ENCODE results near the gene C2orf72.

The C2orf72 gene

DNA sequence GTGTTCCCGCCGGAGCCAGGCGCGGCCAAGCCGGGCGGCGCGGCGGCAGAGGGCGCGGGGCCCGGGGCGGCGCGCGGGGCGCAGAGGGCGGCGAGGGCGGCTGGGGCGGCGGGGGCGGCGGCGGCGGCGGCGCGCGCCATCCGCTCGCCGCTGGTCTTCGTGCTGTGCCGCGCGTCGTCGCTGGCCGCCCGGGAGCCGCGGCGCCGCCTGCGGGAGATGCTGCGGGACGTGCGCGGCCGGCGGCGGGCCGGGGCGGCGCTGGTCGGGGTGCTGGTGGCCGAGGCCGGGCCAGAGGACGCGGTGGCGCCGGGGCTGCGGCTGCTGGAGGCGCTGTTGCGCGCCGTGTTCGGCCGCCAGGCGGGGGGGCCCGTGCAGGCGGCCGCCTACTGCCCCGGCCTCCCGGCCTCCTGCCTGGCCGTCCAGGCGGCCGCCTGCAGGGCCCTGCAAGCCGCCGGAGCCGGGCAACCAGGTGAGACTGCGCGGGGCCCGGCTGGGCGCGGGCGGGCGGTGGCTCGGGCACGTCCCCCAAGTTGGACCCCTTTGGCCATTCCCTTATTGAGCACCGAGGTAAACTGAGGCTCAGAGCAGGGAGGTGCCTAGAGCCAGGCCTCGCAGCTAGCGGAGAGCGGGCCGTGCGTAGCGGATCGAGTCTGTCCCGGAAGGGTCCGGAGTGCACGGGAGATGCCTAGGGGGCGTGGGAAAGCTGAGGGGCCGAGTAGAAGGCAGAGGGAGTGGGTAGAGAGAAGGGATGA lies 584 bp downstream of the C2orf72 start:
- peaks cover 2% of the 10 kb centered on the region for H3K79me1 ChIP-seq (ENCODE audit: low read depth, low read length)
- H3K4me3 ChIP-seq (ENCODE audit: low read length in 2 of 2) = peak overlapping the region; percentile 47 to 81
- no peak overlapping the region for H4K8ac ChIP-seq (ENCODE audit: low read depth, low read length)
- no peak overlapping the region for H2BK120ac ChIP-seq (ENCODE audit: low read depth, low read length)
- H3K4me1 ChIP-seq (ENCODE audit: control insufficient read depth in 2 of 2, insufficient read depth in 1 of 2, low read depth in 1 of 2, low read length in 2 of 2) = no peaks in the 10 kb centered on the region
- H3K23ac ChIP-seq (ENCODE audit: low read depth, low read length, poor library complexity) = no peak overlapping the region
- H3K27ac ChIP-seq (replicated peaks; ENCODE audit: low read length) = no peak overlapping the region
- peaks cover 0 to 4% of the 10 kb centered on the region in 2 donors for H3K9me3 ChIP-seq (replicated peaks in 1 of 2; ENCODE audit: control insufficient read depth in 2 of 2, insufficient read depth in 1 of 2, low read depth in 1 of 2, low read length in 2 of 2)
- peak overlapping the region; percentile 85 for H2AFZ ChIP-seq (ENCODE audit: low read length)
- no peak overlapping the region for H4K91ac ChIP-seq (ENCODE audit: low read depth, low read length, poor library complexity)
- WGBS, 2 donors (ENCODE audit: extremely low coverage in 2 of 2, insufficient read length in 2 of 2, insufficient replicate concordance in 1 of 2) = no CpG with 5 or more reads among the region's 104 CpGs
- H3K18ac ChIP-seq (ENCODE audit: low read length) = peak overlapping the region; percentile 89
- H3K9ac ChIP-seq (ENCODE audit: low read depth, low read length, poor library complexity) = peak overlapping the region; percentile 70
- no peaks in the 10 kb centered on the region for H3K36me3 ChIP-seq (replicated peaks in 1 of 2; ENCODE audit: control insufficient read depth in 2 of 2, insufficient read depth in 2 of 2, low read length in 2 of 2)
- H3K4me2 ChIP-seq (ENCODE audit: insufficient read depth, low read length, poor library complexity, severe bottlenecking) = peak overlapping the region; percentile 83
- H2BK5ac ChIP-seq (ENCODE audit: low read length) = no peak overlapping the region
- no peak overlapping the region for H3K4ac ChIP-seq (ENCODE audit: low read length)
- H3K14ac ChIP-seq (ENCODE audit: low read length) = peak overlapping the region; percentile 71
- H2AK5ac ChIP-seq (ENCODE audit: low read depth, low read length) = no peak overlapping the region
- H3K27me3 ChIP-seq (ENCODE audit: control insufficient read depth in 3 of 3, insufficient read depth in 3 of 3, low read depth in 1 of 3, low read length in 3 of 3) = peaks cover 12 to 47% (median 47%) of the 10 kb centered on the region in 3 experiments
- DNase-seq (ENCODE audit: low spot score) = no peak
- H2BK12ac ChIP-seq (ENCODE audit: low read length) = peak overlapping the region; percentile 73
- no peak overlapping the region for H2BK15ac ChIP-seq (ENCODE audit: low read length)

DNA sequence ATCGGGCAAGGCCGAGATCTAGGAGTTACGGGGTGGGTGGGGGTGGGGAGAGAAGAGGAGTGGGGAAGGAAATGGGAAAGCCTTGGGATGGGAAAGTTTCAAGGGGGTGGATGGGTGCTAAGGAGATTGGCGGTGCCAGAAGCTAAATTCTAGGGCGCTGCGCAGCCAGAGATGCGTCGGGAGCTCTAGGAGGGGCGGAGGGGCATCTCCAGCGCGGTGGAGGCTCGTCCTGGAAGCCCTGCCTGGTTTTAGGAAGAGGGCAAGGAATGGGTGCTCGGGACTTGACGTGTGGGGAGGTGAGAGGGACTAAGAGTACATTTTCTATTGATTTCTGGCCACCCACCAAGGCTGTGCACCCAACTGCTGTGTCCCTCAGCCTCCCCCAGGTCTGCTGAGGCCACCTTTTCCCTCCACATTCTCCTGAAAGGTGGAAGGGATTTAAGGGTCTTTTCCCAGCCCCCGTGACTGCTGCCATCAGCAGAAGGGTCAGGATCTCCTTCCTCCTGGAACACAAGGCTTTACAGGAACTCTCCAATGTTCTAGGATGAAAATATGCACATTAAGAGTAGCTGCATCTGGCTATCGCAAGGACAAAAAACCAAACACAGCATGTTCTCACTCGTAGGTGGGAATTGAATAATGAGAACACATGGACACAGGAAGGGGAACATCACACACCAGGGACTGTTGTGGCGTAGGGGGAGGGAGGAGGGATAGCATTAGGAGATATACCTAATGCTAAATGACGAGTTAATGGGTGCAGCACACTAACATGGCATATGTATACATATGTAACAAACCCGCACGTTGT lies 1.4 kb downstream of the C2orf72 start:
- Histone ChIP-seq H3K4ac (ENCODE audit: low read length) (no peak overlapping the region), H2AK5ac (ENCODE audit: low read depth, low read length) (peak overlapping the region; percentile 56), H3K4me1 (ENCODE audit: control insufficient read depth in 2 of 2, insufficient read depth in 1 of 2, low read depth in 1 of 2, low read length in 2 of 2) (no peaks in the 10 kb centered on the region), H3K4me3 (ENCODE audit: low read length in 2 of 2) (peak overlapping the region in 1 of 2 donors; percentile 47), H3K79me1 (ENCODE audit: low read depth, low read length) (peaks cover 2% of the 10 kb centered on the region), H2BK120ac (ENCODE audit: low read depth, low read length) (no peak overlapping the region), H2BK15ac (ENCODE audit: low read length) (no peak overlapping the region), H2BK12ac (ENCODE audit: low read length) (no peak overlapping the region), H3K23ac (ENCODE audit: low read depth, low read length, poor library complexity) (no peak overlapping the region), H3K9me3 (replicated peaks in 1 of 2; ENCODE audit: control insufficient read depth in 2 of 2, insufficient read depth in 1 of 2, low read depth in 1 of 2, low read length in 2 of 2) (peaks cover 0 to 4% of the 10 kb centered on the region in 2 donors), H3K18ac (ENCODE audit: low read length) (no peak overlapping the region), H2BK5ac (ENCODE audit: low read length) (no peak overlapping the region), H3K36me3 (replicated peaks in 1 of 2; ENCODE audit: control insufficient read depth in 2 of 2, insufficient read depth in 2 of 2, low read length in 2 of 2) (no peaks in the 10 kb centered on the region), H3K9ac (ENCODE audit: low read depth, low read length, poor library complexity) (peak overlapping the region; percentile 70), H4K91ac (ENCODE audit: low read depth, low read length, poor library complexity) (no peak overlapping the region), H4K8ac (ENCODE audit: low read depth, low read length) (no peak overlapping the region), H3K27ac (replicated peaks; ENCODE audit: low read length) (no peak overlapping the region), H3K27me3 (ENCODE audit: control insufficient read depth in 3 of 3, insufficient read depth in 3 of 3, low read depth in 1 of 3, low read length in 3 of 3) (peaks cover 12 to 47% (median 41%) of the 10 kb centered on the region in 3 experiments), H3K14ac (ENCODE audit: low read length) (no peak overlapping the region), H3K4me2 (ENCODE audit: insufficient read depth, low read length, poor library complexity, severe bottlenecking) (peak overlapping the region; percentile 83), H2AFZ (ENCODE audit: low read length) (peak overlapping the region; percentile 85)
- DNase-seq (ENCODE audit: low spot score) = no peak
- no CpG with 5 or more reads among the region's 21 CpGs for WGBS, 2 donors (ENCODE audit: extremely low coverage in 2 of 2, insufficient read length in 2 of 2, insufficient replicate concordance in 1 of 2)

DNA sequence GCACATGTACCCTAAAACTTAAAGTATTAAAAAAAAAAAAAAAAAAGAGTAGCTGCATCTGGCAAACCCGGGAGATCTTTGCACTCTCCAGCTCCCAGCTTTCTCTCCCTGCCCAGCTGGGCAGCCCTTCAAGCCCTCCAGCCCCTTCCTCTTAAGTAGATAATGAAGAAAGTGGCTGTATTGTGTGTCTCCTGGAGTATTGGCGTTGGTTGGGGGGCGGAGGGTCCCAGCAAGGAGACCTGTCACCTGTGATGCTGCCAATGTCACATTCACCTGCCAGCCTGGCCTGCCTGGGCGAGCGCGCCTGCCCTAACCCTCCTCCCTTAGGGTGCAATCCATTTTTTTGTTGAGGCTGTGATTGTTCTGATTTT lies 2.0 kb downstream of the C2orf72 start:
- Histone ChIP-seq H2BK15ac (ENCODE audit: low read length) (no peak overlapping the region), H2BK12ac (ENCODE audit: low read length) (no peak overlapping the region), H3K9me3 (replicated peaks in 1 of 2; ENCODE audit: control insufficient read depth in 2 of 2, insufficient read depth in 1 of 2, low read depth in 1 of 2, low read length in 2 of 2) (peaks cover 0 to 4% of the 10 kb centered on the region in 2 donors), H2BK120ac (ENCODE audit: low read depth, low read length) (no peak overlapping the region), H3K79me1 (ENCODE audit: low read depth, low read length) (peaks cover 2% of the 10 kb centered on the region), H3K4ac (ENCODE audit: low read length) (no peak overlapping the region), H4K91ac (ENCODE audit: low read depth, low read length, poor library complexity) (no peak overlapping the region), H3K9ac (ENCODE audit: low read depth, low read length, poor library complexity) (no peak overlapping the region), H2AFZ (ENCODE audit: low read length) (no peak overlapping the region), H2BK5ac (ENCODE audit: low read length) (no peak overlapping the region), H3K4me2 (ENCODE audit: insufficient read depth, low read length, poor library complexity, severe bottlenecking) (no peak overlapping the region), H3K14ac (ENCODE audit: low read length) (no peak overlapping the region), H3K36me3 (replicated peaks in 1 of 2; ENCODE audit: control insufficient read depth in 2 of 2, insufficient read depth in 2 of 2, low read length in 2 of 2) (no peaks in the 10 kb centered on the region), H3K23ac (ENCODE audit: low read depth, low read length, poor library complexity) (no peak overlapping the region), H3K27ac (replicated peaks; ENCODE audit: low read length) (no peak overlapping the region), H2AK5ac (ENCODE audit: low read depth, low read length) (no peak overlapping the region), H3K18ac (ENCODE audit: low read length) (peak overlapping the region; percentile 48), H3K27me3 (ENCODE audit: control insufficient read depth in 3 of 3, insufficient read depth in 3 of 3, low read depth in 1 of 3, low read length in 3 of 3) (peaks cover 12 to 47% (median 35%) of the 10 kb centered on the region in 3 experiments), H3K4me3 (ENCODE audit: low read length in 2 of 2) (no peak overlapping the region), H4K8ac (ENCODE audit: low read depth, low read length) (no peak overlapping the region), H3K4me1 (ENCODE audit: control insufficient read depth in 2 of 2, insufficient read depth in 1 of 2, low read depth in 1 of 2, low read length in 2 of 2) (no peaks in the 10 kb centered on the region)
- no peak for DNase-seq (ENCODE audit: low spot score)
- WGBS, 2 donors (ENCODE audit: extremely low coverage in 2 of 2, insufficient read length in 2 of 2, insufficient replicate concordance in 1 of 2) = no CpG with 5 or more reads among the region's 6 CpGs

DNA sequence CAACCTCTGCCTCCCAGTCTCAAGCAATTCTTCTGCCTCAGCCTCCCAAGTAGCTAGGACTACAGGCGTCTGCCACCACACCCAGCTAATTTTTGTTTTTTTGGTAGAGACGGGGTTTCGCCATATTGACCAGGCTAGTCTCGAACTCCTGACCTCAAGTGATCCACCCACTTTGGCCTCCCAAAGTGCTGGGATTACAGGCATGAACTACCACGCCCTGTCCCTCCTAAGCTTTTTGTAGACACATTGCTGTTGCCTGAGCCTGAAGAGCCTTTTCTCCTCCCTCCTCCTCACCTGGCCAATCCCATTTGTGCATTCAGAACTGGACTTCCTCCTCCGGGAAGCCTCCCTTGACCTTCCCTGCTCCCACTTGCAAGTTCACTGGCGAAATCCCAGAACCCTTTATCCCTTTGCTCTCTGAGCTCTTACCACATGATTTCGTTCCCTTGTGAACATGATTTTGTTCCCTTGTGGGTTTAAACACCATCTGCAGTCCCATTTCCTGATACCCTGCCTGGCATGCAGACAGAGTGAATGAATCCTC lies 2.6 kb downstream of the C2orf72 start:
- H4K8ac ChIP-seq (ENCODE audit: low read depth, low read length) = no peak overlapping the region
- H3K27ac ChIP-seq (replicated peaks; ENCODE audit: low read length) = no peak overlapping the region
- H3K9ac ChIP-seq (ENCODE audit: low read depth, low read length, poor library complexity) = no peak overlapping the region
- H2BK5ac ChIP-seq (ENCODE audit: low read length) = no peak overlapping the region
- H3K18ac ChIP-seq (ENCODE audit: low read length) = no peak overlapping the region
- H3K4me3 ChIP-seq (ENCODE audit: low read length in 2 of 2) = no peak overlapping the region
- no peak overlapping the region for H3K4ac ChIP-seq (ENCODE audit: low read length)
- H3K23ac ChIP-seq (ENCODE audit: low read depth, low read length, poor library complexity) = no peak overlapping the region
- H2AFZ ChIP-seq (ENCODE audit: low read length) = no peak overlapping the region
- no peak overlapping the region for H4K91ac ChIP-seq (ENCODE audit: low read depth, low read length, poor library complexity)
- H2BK15ac ChIP-seq (ENCODE audit: low read length) = no peak overlapping the region
- H3K36me3 ChIP-seq (replicated peaks in 1 of 2; ENCODE audit: control insufficient read depth in 2 of 2, insufficient read depth in 2 of 2, low read length in 2 of 2) = no peaks in the 10 kb centered on the region
- H3K9me3 ChIP-seq (replicated peaks in 1 of 2; ENCODE audit: control insufficient read depth in 2 of 2, insufficient read depth in 1 of 2, low read depth in 1 of 2, low read length in 2 of 2) = peaks cover 0 to 4% of the 10 kb centered on the region in 2 donors
- no peak overlapping the region for H2BK120ac ChIP-seq (ENCODE audit: low read depth, low read length)
- H2AK5ac ChIP-seq (ENCODE audit: low read depth, low read length) = no peak overlapping the region
- H3K4me2 ChIP-seq (ENCODE audit: insufficient read depth, low read length, poor library complexity, severe bottlenecking) = no peak overlapping the region
- no peak for DNase-seq (ENCODE audit: low spot score)
- H2BK12ac ChIP-seq (ENCODE audit: low read length) = no peak overlapping the region
- H3K4me1 ChIP-seq (ENCODE audit: control insufficient read depth in 2 of 2, insufficient read depth in 1 of 2, low read depth in 1 of 2, low read length in 2 of 2) = no peaks in the 10 kb centered on the region
- WGBS, 2 donors (ENCODE audit: extremely low coverage in 2 of 2, insufficient read length in 2 of 2, insufficient replicate concordance in 1 of 2) = no CpG with 5 or more reads among the region's 8 CpGs
- peaks cover 12 to 47% (median 33%) of the 10 kb centered on the region in 3 experiments for H3K27me3 ChIP-seq (ENCODE audit: control insufficient read depth in 3 of 3, insufficient read depth in 3 of 3, low read depth in 1 of 3, low read length in 3 of 3)
- H3K79me1 ChIP-seq (ENCODE audit: low read depth, low read length) = peaks cover 2% of the 10 kb centered on the region
- H3K14ac ChIP-seq (ENCODE audit: low read length) = no peak overlapping the region
